K562 (cell line): ENCODE data around the gene NCAPD2. TPM values are rescaled to one million over a fixed set of nuclear protein-coding genes. Genes with fewer than 3 reads are reported as not detected.

Experiments
- CTCF ChIP-seq, 3 experiments: IDR thresholded peaks in 2 of 3; conservative IDR thresholded peaks in 1 of 3; 2 replicates each; pipeline ENCODE4 v1.5.1; 2011 to 2012; ENCODE audit warnings: low read length in 3 of 3, mild to moderate bottlenecking in 3 of 3, control low read depth in 2 of 3, improper control_type of control experiment in 1 of 3, inconsistent platforms in 1 of 3, low read depth in 1 of 3, mixed read lengths in 1 of 3, moderate library complexity in 1 of 3; ENCODE audit not compliant: insufficient read depth in 2 of 3
- DLX4 ChIP-seq: fragments of 250-450 bp; sonication (Bioruptor Pico); IDR thresholded peaks from 2 replicates; pipeline ENCODE4 v1.6.1; 2021; ENCODE audit warnings: mild to moderate bottlenecking
- FOXK1 ChIP-seq: sonication (generic); formaldehyde crosslinking; IDR thresholded peaks from 2 replicates; pipeline ENCODE4 v1.8.0; 2022; ENCODE audit warnings: missing genetic modification reagents, mild to moderate bottlenecking, borderline replicate concordance
- HMBOX1 ChIP-seq: sonication (generic); IDR thresholded peaks from 2 replicates; pipeline ENCODE4 v1.6.1; 2016
- IRF9 ChIP-seq: fragments of 450-650 bp; IDR thresholded peaks from 2 replicates; pipeline ENCODE4 v1.6.1; 2016; ENCODE audit warnings: missing biosample characterization, missing genetic modification characterization
- JUND ChIP-seq, 2 experiments: IDR thresholded peaks; 2 replicates in 1 of 2; 3 replicates in 1 of 2; pipeline ENCODE4 v1.6.1; 2011; ENCODE audit warnings: borderline replicate concordance in 2 of 2, low read depth in 2 of 2, low read length in 2 of 2, improper control_type of control experiment in 1 of 2, missing biosample characterization in 1 of 2, missing genetic modification characterization in 1 of 2, missing genetic modification reagents in 1 of 2
- NRF1 ChIP-seq, 2 experiments: fragments of 450-650 bp; IDR thresholded peaks in 1 of 2; conservative IDR thresholded peaks in 1 of 2; 2 replicates each; pipeline ENCODE4 v1.6.1; 2014; ENCODE audit warnings: mild to moderate bottlenecking in 2 of 2
- PRPF4 ChIP-seq: fragments of 200-400 bp; formaldehyde crosslinking; IDR thresholded peaks from one replicate; pipeline ENCODE4 v1.6.1; 2017; ENCODE audit warnings: low read length, low read depth, mild to moderate bottlenecking; ENCODE audit not compliant: insufficient read depth, poor library complexity, severe bottlenecking
- PTBP1 ChIP-seq: fragments of 200-400 bp; formaldehyde crosslinking; IDR thresholded peaks from 2 replicates; pipeline ENCODE4 v1.6.1; 2017; ENCODE audit warnings: low read depth, low read length
- PYGO2 ChIP-seq: fragments of 450-650 bp; IDR thresholded peaks from 2 replicates; pipeline ENCODE4 v1.6.1; 2016; ENCODE audit warnings: mild to moderate bottlenecking, missing genetic modification characterization, moderate library complexity, missing compliant biosample characterization
- SP1 ChIP-seq: sonication (generic); formaldehyde crosslinking; IDR thresholded peaks from 2 replicates; pipeline ENCODE4 v1.8.1; 2022; ENCODE audit warnings: mild to moderate bottlenecking, missing genetic modification reagents
- TRIM24 ChIP-seq, 2 experiments: fragments of 450-650 bp; IDR thresholded peaks; 2 replicates each; pipeline ENCODE4 v1.6.1; 2016
- ZNF79 ChIP-seq: fragments of 250-450 bp; sonication (Bioruptor Pico); IDR thresholded peaks from 2 replicates; pipeline ENCODE4 v1.4.0; 2020; ENCODE audit warnings: low read depth, mild to moderate bottlenecking, moderate library complexity
- polyA plus RNA-seq, 8 experiments: library from polyadenylated mRNA; depleted of rRNA in 4 of 8; stranded (reverse) in 5 of 8; unstranded in 3 of 8; fragments of >200 nt; fragmentation: Nextera tagmentation in 2 of 8; fragmentation: Illumina TruSeq in 1 of 8; extraction: Ambion mirVana in 2 of 8; extraction: Trizol in 1 of 8; gene quantifications; 2 replicates each; pipeline versions ENCODE4 v1.2.1 to v1.2.3, GENCODE V29; 2011 to 2014; ENCODE audit warnings: inconsistent platforms in 1 of 8, missing spikeins in 1 of 8
- total RNA-seq, 7 experiments: library from RNA; depleted of rRNA in 6 of 7; stranded (reverse); fragments of >200 nt in 6 of 7; fragmentation: Illumina TruSeq in 2 of 7; extraction: Trizol in 2 of 7; gene quantifications; 2 replicates each; pipeline versions ENCODE4 v1.2.1 to v1.2.3, GENCODE V29; 2011 to 2021; ENCODE audit warnings: low replicate concordance in 1 of 7
- TF ChIP-seq, protein P1 (sequence below), 2 experiments: IDR thresholded peaks; 2 replicates each; pipeline ENCODE4 v1.6.1; 2011; ENCODE audit warnings: borderline replicate concordance in 1 of 2, control low read depth in 1 of 2, low read depth in 1 of 2, low read length in 1 of 2, mild to moderate bottlenecking in 1 of 2, mixed read lengths in 1 of 2, moderate library complexity in 1 of 2; ENCODE audit not compliant: insufficient read depth in 1 of 2, insufficient read length in 1 of 2, poor library complexity in 1 of 2, severe bottlenecking in 1 of 2; ENCODE audit errors: extremely low read depth in 1 of 2
- TF ChIP-seq, protein P2 (sequence below): fragments of 450-650 bp; formaldehyde crosslinking; conservative IDR thresholded peaks from 2 replicates; pipeline ENCODE4 v1.4.0; 2022; ENCODE audit warnings: mild to moderate bottlenecking, missing genetic modification characterization
- TF ChIP-seq, protein P3 (sequence below): fragments of 250-450 bp; sonication (Bioruptor Pico); IDR thresholded peaks from 2 replicates; pipeline ENCODE4 v1.4.0; 2020; ENCODE audit warnings: mild to moderate bottlenecking, moderate library complexity

NCAPD2 gene
- total and polyA plus RNA-seq, 9 of the 15 experiments (the other 6 are each of a cell fraction or from before 2014, with no cell fraction given): 16.9 to 93.7 (median 68.3) TPM

GRCh38 chr12:6534945-6535696 is 41.2 kb downstream of the NCAPD2 start (continued):
- no peak for TF ChIP-seq IRF9 (tag)
- TF ChIP-seq TRIM24 (IDR thresholded peaks at IDR 0.05): no peak
- no peak for TF ChIP-seq FOXK1 (CRISPR knock-in tag)
- TF ChIP-seq PYGO2 (tag): no peak
- TF ChIP-seq PTBP1: no peak
- TF ChIP-seq, protein P1, sequence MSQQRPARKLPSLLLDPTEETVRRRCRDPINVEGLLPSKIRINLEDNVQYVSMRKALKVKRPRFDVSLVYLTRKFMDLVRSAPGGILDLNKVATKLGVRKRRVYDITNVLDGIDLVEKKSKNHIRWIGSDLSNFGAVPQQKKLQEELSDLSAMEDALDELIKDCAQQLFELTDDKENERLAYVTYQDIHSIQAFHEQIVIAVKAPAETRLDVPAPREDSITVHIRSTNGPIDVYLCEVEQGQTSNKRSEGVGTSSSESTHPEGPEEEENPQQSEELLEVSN (IDR thresholded peaks at IDR 0.05; ENCODE audit: borderline replicate concordance in 1 of 2, extremely low read depth in 1 of 2, insufficient read depth in 1 of 2, insufficient read length in 1 of 2, low read depth in 1 of 2, low read length in 1 of 2, poor library complexity in 1 of 2, severe bottlenecking in 1 of 2): peak in 1 of 2 experiments; percentile 37
- TF ChIP-seq, protein P2, sequence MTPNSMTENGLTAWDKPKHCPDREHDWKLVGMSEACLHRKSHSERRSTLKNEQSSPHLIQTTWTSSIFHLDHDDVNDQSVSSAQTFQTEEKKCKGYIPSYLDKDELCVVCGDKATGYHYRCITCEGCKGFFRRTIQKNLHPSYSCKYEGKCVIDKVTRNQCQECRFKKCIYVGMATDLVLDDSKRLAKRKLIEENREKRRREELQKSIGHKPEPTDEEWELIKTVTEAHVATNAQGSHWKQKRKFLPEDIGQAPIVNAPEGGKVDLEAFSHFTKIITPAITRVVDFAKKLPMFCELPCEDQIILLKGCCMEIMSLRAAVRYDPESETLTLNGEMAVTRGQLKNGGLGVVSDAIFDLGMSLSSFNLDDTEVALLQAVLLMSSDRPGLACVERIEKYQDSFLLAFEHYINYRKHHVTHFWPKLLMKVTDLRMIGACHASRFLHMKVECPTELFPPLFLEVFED (CRISPR knock-in tag): no peak
- TF ChIP-seq PRPF4: peak; percentile 89
- peak; percentile 3; the same call in 1 of the 2 replicates for TF ChIP-seq JUND (IDR thresholded peaks at IDR 0.05; ENCODE audit: borderline replicate concordance, low read depth, low read length)
- no peak for TF ChIP-seq JUND (tag; IDR thresholded peaks at IDR 0.05; ENCODE audit: borderline replicate concordance, low read depth, low read length)
- TF ChIP-seq ZNF79: no peak
- TF ChIP-seq NRF1 (conservative IDR thresholded peaks at IDR 0.05 in 1 of 2, IDR thresholded peaks at IDR 0.05 in 1 of 2): peak; percentile 69 to 76
- TF ChIP-seq, protein P3, sequence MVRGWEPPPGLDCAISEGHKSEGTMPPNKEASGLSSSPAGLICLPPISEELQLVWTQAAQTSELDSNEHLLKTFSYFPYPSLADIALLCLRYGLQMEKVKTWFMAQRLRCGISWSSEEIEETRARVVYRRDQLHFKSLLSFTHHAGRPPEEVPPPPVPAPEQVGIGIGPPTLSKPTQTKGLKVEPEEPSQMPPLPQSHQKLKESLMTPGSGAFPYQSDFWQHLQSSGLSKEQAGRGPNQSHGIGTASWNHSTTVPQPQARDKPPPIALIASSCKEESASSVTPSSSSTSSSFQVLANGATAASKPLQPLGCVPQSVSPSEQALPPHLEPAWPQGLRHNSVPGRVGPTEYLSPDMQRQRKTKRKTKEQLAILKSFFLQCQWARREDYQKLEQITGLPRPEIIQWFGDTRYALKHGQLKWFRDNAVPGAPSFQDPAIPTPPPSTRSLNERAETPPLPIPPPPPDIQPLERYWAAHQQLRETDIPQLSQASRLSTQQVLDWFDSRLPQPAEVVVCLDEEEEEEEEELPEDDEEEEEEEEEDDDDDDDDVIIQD: no peak
- TF ChIP-seq SP1 (CRISPR knock-in tag): no peak
- 0 out of 2 replicates have a peak, but pooled peaks have one; percentile 17 for TF ChIP-seq HMBOX1
- no peak for TF ChIP-seq DLX4
- TF ChIP-seq CTCF (IDR thresholded peaks at IDR 0.05 in 2 of 3, conservative IDR thresholded peaks at IDR 0.05 in 1 of 3; ENCODE audit: insufficient read depth in 2 of 3, low read depth in 1 of 3, low read length in 3 of 3): no peak
